ENCODE results near the gene IGF1R.

IGF1R gene

GRCh38 chr15:98937413-98938104, 289.2 kb downstream of the IGF1R start:
- no peak overlapping the region for H3K4me3 ChIP-seq (ENCODE audit: low read depth, low read length)

GRCh38 chr15:98938105-98938417, 289.7 kb downstream of the IGF1R start:
- H3K4me3 ChIP-seq (ENCODE audit: low read depth, low read length), result no peak overlapping the region

GRCh38 chr15:98938799-98939198, 290.5 kb downstream of the IGF1R start:
- no peak overlapping the region for H3K4me3 ChIP-seq (ENCODE audit: low read depth, low read length)

- no peak overlapping the region for H3K4me3 ChIP-seq (ENCODE audit: low read depth, low read length)
Measured at GRCh38 chr15:98939311-98940080, 291.2 kb downstream of the IGF1R start.

- H3K4me3 ChIP-seq (ENCODE audit: low read depth, low read length), result no peak overlapping the region
Measured at GRCh38 chr15:98941595-98942255, 293.4 kb downstream of the IGF1R start.

- no peak overlapping the region for H3K4me3 ChIP-seq (ENCODE audit: low read depth, low read length)
Measured at GRCh38 chr15:98942431-98942830, 294.1 kb downstream of the IGF1R start.

- no peak overlapping the region for H3K4me3 ChIP-seq (ENCODE audit: low read depth, low read length)
Measured at GRCh38 chr15:98943051-98943508, 294.7 kb downstream of the IGF1R start.

GRCh38 chr15:98943601-98944151, 295.3 kb downstream of the IGF1R start:
- H3K4me3 ChIP-seq (ENCODE audit: low read depth, low read length), result no peak overlapping the region

- H3K4me3 ChIP-seq (ENCODE audit: low read depth, low read length), result no peak overlapping the region
Measured at GRCh38 chr15:98946301-98947255, 298.2 kb downstream of the IGF1R start.

- no peak overlapping the region for H3K4me3 ChIP-seq (ENCODE audit: low read depth, low read length)
Measured at GRCh38 chr15:98948456-98948855, 300.1 kb downstream of the IGF1R start.

- no peak overlapping the region for H3K4me3 ChIP-seq (ENCODE audit: low read depth, low read length)
Measured at GRCh38 chr15:98948941-98949340, 300.6 kb downstream of the IGF1R start.

- no peak overlapping the region for H3K4me3 ChIP-seq (ENCODE audit: low read depth, low read length)
Measured at GRCh38 chr15:98949624-98950023, 301.3 kb downstream of the IGF1R start.

- H3K4me3 ChIP-seq (ENCODE audit: low read depth, low read length), result no peak overlapping the region
Measured at GRCh38 chr15:98950248-98950647, 301.9 kb downstream of the IGF1R start.

GRCh38 chr15:98951004-98951403, 302.7 kb downstream of the IGF1R start:
- no peak overlapping the region for H3K4me3 ChIP-seq (ENCODE audit: low read depth, low read length)

GRCh38 chr15:98951493-98952320, 303.4 kb downstream of the IGF1R start:
- no peak overlapping the region for H3K4me3 ChIP-seq (ENCODE audit: low read depth, low read length)

GRCh38 chr15:98952381-98952803, 304.1 kb downstream of the IGF1R start:
- H3K4me3 ChIP-seq (ENCODE audit: low read depth, low read length), result no peak overlapping the region

GRCh38 chr15:98953000-98953787, 304.9 kb downstream of the IGF1R start:
- H3K4me3 ChIP-seq (ENCODE audit: low read depth, low read length), result no peak overlapping the region

- H3K4me3 ChIP-seq (ENCODE audit: low read depth, low read length), result no peak overlapping the region
Measured at GRCh38 chr15:98953968-98954367, 305.6 kb downstream of the IGF1R start.

GRCh38 chr15:98954411-98954810, 306.1 kb downstream of the IGF1R start:
- no peak overlapping the region for H3K4me3 ChIP-seq (ENCODE audit: low read depth, low read length)
